HG02981 (cell line): ENCODE measurements around the gene OR5P2.
"Not testable (repeated sequence)": the region's sequence is repeated elsewhere in the genome, so short reads cannot be mapped to it uniquely, and the experiment has no call there.

Experiments used
- ATAC-seq: cut with Tn5 transposase; IDR thresholded peaks from one replicate; pipeline ENCODE4 v1.9.1; 2021; ENCODE audit warnings: mild to moderate bottlenecking, moderate library complexity; ENCODE audit not compliant: unreplicated experiment

OR5P2 gene, protein sequence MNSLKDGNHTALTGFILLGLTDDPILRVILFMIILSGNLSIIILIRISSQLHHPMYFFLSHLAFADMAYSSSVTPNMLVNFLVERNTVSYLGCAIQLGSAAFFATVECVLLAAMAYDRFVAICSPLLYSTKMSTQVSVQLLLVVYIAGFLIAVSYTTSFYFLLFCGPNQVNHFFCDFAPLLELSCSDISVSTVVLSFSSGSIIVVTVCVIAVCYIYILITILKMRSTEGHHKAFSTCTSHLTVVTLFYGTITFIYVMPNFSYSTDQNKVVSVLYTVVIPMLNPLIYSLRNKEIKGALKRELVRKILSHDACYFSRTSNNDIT

DNA sequence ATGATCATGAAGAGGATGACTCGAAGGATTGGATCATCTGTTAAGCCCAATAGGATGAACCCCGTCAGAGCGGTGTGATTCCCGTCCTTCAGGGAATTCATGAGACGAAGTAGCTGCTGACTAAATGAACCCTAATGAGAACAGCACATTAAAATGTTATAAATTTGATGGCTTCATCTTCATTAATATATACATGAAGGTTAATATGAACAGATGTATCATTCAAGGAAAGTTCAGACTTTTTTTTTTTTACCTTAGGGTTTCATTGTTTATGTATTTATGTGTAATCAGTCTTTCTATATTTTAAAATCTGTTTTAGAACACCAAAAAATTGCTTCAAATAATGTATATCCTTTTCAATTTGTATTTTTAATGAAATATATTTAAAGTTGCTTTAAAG is at the start of gene OR5P2:
OR5P2 (minus strand) TSS at position 101 of the 400 bp plus-strand sequence; CDS start at position 101, 0 bp downstream.
- ATAC-seq = no peak

DNA sequence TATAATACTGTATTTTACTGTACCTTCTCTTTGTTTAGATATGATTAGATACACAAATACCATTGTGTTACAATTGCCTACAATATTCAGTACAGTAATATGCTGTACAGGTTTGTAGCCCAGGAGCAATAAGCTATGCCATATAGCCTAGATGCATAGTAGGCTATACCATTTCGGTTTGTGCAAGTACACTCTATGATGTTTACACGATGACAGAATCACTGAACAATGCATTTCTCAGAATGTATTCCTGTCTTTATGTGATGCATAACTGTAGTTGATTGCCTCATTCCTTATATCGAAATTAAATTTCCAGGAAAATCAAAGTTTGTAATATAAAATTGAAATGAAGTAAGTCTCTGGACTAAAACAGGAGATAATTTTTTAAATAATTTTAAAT is 49.3 kb upstream of the OR5P2 start:
- no peak for ATAC-seq

DNA sequence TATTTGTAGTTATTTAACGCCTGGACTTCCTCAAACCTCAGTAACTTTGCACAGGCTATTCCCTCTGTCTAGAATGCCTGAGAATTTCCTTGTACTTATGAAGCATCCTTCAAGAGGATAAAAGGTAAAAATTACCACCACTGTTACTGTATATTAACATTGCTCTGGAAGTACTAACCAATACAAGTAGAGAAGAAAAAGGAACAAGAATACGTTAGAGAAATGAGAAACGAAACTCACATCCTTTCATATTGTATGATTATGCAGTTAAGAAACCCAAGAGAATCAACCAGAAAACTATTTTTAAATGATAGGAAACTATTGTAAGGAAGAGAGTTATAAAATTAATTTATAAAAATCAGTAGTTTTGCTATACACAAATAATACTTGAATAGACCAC is 48.2 kb upstream of the OR5P2 start:
- ATAC-seq = no peak

DNA sequence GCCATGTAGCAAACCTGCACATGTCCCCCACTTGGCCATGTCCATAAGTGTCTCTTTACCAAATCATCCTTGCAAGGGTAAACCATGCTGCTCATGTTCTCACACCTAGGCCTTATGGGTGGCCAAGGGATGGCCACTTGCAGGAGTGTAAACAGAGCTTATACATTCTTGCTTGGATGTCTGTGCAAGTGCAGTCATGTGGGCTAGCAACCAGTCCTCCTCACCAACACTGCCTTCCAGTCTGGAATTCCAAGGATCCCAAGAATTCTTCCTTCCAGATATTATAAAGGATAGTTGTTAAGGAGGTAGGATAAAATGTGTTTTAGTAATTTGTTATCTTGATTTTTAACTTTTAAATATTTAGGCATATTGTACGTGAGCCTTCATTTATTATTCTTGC is 47.8 kb upstream of the OR5P2 start:
- ATAC-seq = no peak

DNA sequence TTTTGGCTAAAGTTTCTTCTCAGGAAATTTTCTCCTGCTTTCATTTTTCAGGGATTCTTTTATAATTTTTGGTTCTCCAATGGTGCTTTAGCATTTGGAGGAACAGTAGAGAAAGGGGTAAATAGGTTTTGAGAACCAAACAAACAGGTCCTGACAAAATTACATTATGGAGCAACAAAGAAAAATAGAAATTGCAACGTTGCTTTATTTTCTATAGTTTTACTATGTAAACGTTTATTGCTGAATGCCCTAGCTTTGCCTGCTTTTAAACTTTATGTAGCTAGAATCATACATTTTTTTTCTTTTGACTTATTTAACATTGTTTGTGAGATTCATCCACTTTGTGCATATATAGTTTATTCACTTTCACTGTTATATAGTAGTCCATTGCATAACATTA is 43.8 kb upstream of the OR5P2 start:
- ATAC-seq = no peak

DNA sequence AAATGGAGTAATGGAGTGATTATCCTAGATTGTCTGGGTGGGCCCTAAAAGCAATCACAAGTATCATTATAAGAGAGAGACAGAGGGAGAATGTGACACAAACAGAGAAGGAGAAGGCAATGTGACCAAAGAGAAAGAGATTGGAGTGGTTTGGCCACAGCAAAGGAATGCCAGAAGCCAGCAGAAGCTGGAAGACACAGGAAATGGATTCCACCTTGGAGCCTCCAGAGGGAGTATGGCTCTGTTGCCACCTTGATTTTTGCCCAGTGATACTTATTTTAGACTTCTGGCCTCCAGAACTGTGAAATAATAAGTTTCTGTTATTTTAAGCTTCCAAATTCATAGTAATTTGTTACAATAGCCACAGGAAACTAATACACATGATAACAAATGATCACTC is 36.8 kb upstream of the OR5P2 start:
- no peak for ATAC-seq

DNA sequence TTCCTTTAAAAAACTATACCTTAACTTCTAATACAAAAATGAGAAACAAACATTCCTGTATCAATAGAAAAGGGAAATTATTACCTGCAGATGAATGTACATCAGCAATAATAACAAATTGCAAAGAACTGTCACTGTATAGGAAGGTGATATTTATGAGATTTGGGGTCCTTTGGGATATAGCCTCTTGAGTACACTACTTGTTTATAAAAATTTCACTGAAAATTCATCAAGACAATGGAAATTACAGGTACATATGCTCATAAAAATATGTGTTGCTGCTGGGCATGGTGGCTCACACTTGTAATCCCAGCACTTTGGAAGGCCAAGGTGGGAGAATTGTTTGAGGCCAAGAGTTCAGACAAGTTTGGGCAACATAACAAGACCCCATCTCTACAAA is 34.0 kb upstream of the OR5P2 start, which contains the start of gene OR5P3:
OR5P3 (minus strand) TSS at position 101 of the 400 bp plus-strand sequence.
- ATAC-seq = no peak

DNA sequence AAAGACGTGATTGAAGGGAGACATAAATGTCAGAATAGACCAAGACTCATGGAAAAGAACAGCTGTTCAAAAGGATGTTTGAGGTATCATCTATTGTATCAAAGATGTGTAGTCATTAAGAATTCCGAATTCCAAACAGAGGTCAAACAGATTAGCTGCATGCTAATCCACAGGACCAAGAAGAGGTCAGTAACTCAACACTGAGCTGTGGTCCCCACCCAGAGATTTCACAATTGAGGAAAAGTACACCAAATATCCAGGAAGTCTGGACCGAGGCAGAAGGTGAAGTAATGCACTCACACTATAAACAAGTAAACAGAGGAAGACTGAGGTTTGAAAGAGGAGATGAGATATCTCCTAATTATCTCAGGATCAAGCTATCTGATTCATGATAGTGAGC is 29.6 kb upstream of the OR5P2 start:
- ATAC-seq = no peak

DNA sequence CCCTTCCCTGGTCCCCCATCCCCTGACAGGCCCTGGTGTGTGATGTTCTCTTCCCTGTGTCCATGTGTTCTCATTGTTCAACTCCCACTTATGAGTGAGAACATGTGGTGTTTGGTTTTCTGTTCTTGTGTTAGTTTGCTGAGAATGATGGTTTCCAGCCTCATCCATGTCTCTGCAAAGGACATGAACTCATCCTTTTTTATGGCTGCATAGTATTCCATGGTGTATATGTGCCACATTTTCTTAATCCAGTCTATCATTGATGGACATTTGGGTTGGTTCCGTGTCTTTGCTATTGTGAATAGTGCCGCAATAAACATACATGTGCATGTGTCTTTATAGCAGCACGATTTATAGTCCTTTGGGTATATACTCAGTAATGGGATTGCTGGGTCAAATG is 23.7 kb upstream of the OR5P2 start:
- ATAC-seq = not testable (repeated sequence)

DNA sequence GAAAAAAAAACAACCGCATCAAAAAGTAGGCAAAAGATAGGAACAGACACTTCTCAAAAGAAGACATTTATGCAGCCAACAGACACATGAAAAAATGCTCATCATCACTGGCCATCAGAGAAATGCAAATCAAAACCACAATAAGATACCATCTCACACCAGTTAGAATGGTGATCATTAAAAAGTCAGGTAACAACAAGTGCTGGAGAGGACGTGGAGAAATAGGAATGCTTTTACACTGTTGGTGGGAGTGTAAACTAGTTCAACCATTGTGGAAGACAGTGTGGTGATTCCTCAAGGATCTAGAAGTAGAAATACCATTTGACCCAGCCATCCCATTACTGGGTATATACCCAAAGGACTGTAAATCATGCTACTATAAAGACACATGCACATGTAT is 18.2 kb upstream of the OR5P2 start:
- not testable (repeated sequence) for ATAC-seq

DNA sequence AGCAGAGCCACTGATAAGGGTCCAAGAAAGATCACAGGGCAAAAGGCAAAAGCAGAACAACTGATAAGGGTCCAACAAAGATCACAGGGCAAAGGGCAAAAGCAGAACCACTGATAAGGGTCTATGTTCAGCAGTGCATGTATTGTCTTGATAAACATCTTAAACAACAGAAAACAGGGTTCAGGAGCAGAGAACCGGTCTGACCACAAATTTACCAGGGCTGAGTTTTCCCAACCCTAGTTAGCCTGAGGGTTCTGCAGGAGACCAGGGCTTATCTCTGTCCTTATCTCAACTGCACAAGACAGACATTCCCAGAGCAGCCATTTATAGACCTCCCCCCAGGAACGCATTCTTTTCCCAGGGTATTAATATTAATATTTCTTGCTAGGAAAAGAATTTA is 13.6 kb upstream of the OR5P2 start:
- not testable (repeated sequence) for ATAC-seq

DNA sequence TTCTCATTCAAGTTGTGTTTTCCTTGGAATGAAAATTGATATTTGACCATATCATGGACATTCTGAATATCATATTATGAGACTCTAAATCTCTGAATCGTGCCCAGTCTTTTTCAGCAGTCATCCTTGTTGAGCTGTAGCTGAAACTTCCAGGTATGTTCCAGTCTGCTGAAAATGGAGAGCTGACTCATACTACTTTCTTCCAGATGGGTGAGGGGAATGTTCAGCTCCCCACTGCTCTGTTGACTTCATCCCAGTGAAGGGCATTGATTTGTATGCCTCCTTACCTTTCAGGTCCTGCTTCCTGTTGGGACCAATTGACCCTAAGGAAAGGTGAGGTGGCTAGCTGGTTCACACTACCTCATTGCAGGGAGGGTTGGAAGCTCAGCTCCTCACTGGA is 3.5 kb downstream of the OR5P2 start:
- ATAC-seq = no peak

DNA sequence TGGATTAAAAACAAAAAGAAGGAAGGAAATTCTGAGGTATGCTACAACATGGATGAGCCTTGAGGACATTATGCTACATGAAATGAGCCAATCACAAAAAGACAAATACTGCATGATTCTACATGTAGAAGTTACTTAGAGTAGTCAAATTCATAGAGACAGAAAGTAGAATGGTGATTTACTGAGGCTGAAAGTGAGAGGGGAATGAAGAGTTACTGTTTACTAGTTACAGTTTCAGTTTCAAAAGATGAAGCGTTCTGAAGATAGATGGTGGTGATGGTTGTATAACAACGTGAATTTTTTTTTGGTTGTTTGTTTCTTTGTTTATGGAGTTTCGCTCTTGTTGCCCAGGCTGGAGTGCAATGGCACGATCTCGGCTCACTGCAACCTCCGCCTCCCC is 9.5 kb downstream of the OR5P2 start:
- peak; percentile 99 for ATAC-seq

DNA sequence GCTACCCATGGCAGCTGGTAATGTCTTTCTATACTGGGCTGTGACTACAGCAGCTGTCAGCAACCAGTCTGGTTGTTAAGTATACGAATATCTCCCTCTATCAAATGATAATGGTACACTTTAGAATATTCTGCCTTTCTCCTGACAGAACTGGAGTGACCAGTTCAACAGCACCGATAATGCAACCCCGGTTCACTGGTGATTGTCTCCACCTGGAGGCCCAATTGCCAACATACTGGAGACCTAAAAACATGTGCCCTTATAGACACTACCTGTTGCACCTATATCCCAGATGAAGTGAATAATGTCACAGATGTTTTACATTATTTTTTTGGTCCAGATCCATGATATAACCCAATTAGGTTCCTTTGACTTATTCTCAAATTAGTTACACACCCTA is 21.1 kb downstream of the OR5P2 start:
- ATAC-seq = no peak

DNA sequence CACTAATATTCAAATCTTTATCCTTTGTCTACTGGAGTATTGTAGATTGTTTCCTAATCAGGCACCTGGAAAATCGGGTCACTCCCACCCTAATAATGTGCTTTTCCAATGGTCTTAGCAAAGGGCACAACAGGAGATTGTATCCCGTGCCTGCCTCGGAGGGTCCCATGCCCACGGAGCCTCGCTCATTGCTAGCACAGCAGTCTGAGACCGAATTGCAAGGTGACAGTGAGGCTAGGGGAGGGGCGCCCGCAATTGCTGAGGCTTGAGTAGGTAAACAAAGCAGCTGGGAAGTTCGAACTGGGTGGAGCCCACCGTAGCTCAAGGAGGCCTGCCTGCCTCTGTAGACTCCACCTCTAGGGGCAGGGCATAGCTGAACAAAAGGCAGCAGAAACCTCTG is 32.4 kb downstream of the OR5P2 start:
- ATAC-seq = not testable (repeated sequence)

DNA sequence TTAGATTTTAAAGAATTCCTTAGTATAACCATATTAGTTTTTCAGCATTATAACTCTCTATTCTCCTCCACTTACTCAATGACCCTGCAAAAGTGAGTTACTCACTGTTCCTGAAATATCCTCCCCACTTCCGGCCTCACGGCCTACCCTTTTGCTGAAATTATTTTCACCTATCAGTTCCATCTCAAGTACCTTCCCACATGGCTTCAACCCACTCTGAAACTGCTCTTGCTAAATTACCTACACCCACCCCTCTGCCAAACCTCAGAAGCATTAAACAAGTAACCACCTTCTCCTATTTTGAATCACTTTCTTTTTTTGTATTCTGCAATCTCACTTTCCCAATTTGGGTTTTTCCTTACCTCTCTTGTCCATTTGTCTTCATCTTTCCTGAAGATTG is 37.7 kb downstream of the OR5P2 start:
- ATAC-seq = no peak

DNA sequence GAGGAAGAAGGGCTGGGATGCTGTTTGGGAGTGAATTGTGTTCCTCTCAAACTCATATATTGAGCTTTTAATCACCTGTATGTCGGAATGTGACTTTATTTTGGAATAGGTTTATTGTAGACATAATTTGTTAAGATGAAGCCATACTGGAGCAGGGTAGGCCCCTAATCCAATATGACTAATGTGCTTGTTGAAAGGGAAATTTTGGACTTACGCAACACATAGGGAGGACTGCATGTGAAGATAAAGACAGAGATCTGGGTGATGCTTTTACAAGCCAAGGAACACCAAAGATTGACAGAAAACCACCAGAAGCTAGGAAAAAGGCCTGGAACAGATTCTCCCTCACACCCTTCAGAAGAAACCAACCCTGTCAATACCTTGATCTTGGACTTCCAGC is 47.3 kb downstream of the OR5P2 start:
- ATAC-seq = no peak
